ENCODE results near the gene GPR108. TPM values are rescaled to one million over a fixed set of nuclear protein-coding genes. Genes with fewer than 3 reads are reported as not detected.

Gene GPR108
- total RNA-seq, 2 experiments from 2014 or later = 105 to 107 TPM

DNA sequence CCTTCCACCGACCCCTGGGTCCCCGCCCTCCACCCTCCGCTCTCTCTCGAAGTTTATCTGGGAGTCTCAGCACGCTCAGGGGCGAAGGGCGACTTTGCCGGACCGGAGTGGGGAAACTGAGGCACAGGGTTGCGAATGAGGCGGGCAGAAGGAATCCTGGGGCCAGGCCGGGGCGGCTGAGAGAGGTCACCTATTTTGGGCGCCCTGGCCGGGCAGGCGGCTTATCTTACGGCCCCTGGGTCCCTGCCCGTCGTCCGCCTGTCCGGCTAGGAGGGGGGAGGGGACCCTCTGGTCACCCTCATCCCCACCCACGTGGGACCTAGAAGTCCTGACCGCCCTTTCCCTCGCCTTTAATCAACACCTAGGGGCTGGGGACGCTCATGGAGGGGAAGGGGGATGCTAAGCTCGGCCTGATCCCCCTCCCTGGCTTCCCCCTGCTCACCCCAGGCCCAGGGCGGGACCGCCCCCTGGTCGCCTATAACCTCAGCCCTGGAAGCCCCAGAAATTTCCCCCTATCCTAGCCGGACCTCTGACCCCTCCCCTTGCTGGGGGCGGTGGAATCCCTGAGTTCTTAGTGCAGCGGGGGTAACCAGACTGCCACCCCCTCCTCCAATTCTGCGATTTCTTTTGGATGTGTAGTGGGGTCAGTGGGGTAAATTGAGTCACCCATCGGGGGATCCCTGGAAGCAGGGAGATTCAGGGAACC lies 2.7 kb upstream of the GPR108 start:
- Mint-ChIP-seq H3K27me3 (no peaks in the 10 kb centered on the region), H3K27ac (peak overlapping the region; percentile 49), H3K4me1 (peaks cover 37% of the 10 kb centered on the region), H3K4me3 (peak overlapping the region; percentile 82), H3K9me3 (no peaks in the 10 kb centered on the region), H3K36me3 (ENCODE audit: low read depth) (peaks cover 16% of the 10 kb centered on the region)
- ChIA-PET POLR2A (no interaction called here), CTCF (interaction anchor here (4.4 kb wide), 1 partner anchor 32 kb away, joined by 25 read pairs; the partner anchor contains the start of gene VAV1)
- no peak for DNase-seq

- DNase-seq = peak; percentile 88
- Mint-ChIP-seq H3K36me3 (ENCODE audit: low read depth) (peaks cover 15% of the 10 kb centered on the region), H3K9me3 (no peaks in the 10 kb centered on the region), H3K4me3 (peak within 1 kb of the TSS; percentile 93), H3K4me1 (peaks cover 37% of the 10 kb centered on the region), H3K27me3 (no peaks in the 10 kb centered on the region), H3K27ac (peak within 1 kb of the TSS; percentile 99)
- ChIA-PET POLR2A (interaction anchor here (1.0 to 4.2 kb wide), 2 partner anchors 27 to 123 kb away, joined by 5 to 44 read pairs; partner anchors contain the start of gene SH2D3A), CTCF (interaction anchor here (1.4 to 4.4 kb wide), 7 partner anchors 14 to 222 kb away, joined by 6 to 126 read pairs (median 21); partner anchors contain the start of gene VAV1)
Observed at GRCh38 chr19:6739390-6739882, 2.1 kb upstream of the GPR108 start, which contains the start of gene TRIP10. TSS of gene TRIP10 (plus strand) at chr19:6739680. CDS start at chr19:6739762, 82 bp downstream.

- DNase-seq = peak; percentile 47
- ChIA-PET CTCF (interaction anchor here (0.7 to 4.4 kb wide), 19 partner anchors 8 to 221 kb away, joined by 3 to 126 read pairs (median 7); partner anchors contain the start of genes SH2D3A, TNFSF14 and VAV1), POLR2A (interaction anchor here (1.0 to 4.2 kb wide), 8 partner anchors 10 to 124 kb away, joined by 3 to 44 read pairs (median 8); partner anchors contain the start of genes SH2D3A and VAV1)
- Mint-ChIP-seq H3K9me3 (no peaks in the 10 kb centered on the region), H3K27me3 (no peaks in the 10 kb centered on the region), H3K36me3 (ENCODE audit: low read depth) (peaks cover 10% of the 10 kb centered on the region), H3K4me3 (peak overlapping the region; percentile 93), H3K4me1 (peaks cover 38% of the 10 kb centered on the region), H3K27ac (peak overlapping the region; percentile 99)
Observed at GRCh38 chr19:6738787-6739389, 1.5 kb upstream of the GPR108 start.

GRCh38 chr19:6737873-6738786 lies 750 bp upstream of the GPR108 start:
- CTCF ChIA-PET = interaction anchor here (0.6 to 4.4 kb wide), 34 partner anchors 9 to 366 kb away, joined by 3 to 126 read pairs (median 4); partner anchors contain the start of genes ALKBH7, SH2D3A, TNFSF14 and VAV1
- POLR2A ChIA-PET = interaction anchor here (1.0 to 4.2 kb wide), 17 partner anchors 9 to 760 kb away, joined by 3 to 44 read pairs (median 5); partner anchors contain the start of genes RANBP3, SH2D3A, VAV1 and ZNF557
- no peaks in the 10 kb centered on the region for H3K27me3 Mint-ChIP-seq
- peak overlapping the region; percentile 93 for H3K4me3 Mint-ChIP-seq
- DNase-seq = peak; percentile 88
- H3K36me3 Mint-ChIP-seq (ENCODE audit: low read depth) = peaks cover 12% of the 10 kb centered on the region
- peak overlapping the region; percentile 99 for H3K27ac Mint-ChIP-seq
- H3K9me3 Mint-ChIP-seq = no peaks in the 10 kb centered on the region
- H3K4me1 Mint-ChIP-seq = peaks cover 38% of the 10 kb centered on the region

- no peaks in the 10 kb centered on the region for H3K9me3 Mint-ChIP-seq
- H3K36me3 Mint-ChIP-seq (ENCODE audit: low read depth) = peaks cover 20% of the 10 kb centered on the region
- no peak for DNase-seq
- POLR2A ChIA-PET = interaction anchor here (1.0 to 4.2 kb wide), 24 partner anchors 8 to 759 kb away, joined by 3 to 44 read pairs (median 5); partner anchors contain the start of genes DENND1C, GTF2F1, RANBP3 and SH2D3A
- H3K4me3 Mint-ChIP-seq = peak overlapping the region; percentile 93
- CTCF ChIA-PET = interaction anchor here (0.5 to 4.4 kb wide), 34 partner anchors 24 to 364 kb away, joined by 3 to 126 read pairs (median 4); partner anchors contain the start of genes ALKBH7, DENND1C, KHSRP and SH2D3A
- H3K4me1 Mint-ChIP-seq = peaks cover 38% of the 10 kb centered on the region
- peak overlapping the region; percentile 99 for H3K27ac Mint-ChIP-seq
- H3K27me3 Mint-ChIP-seq = no peaks in the 10 kb centered on the region
Observed at GRCh38 chr19:6736917-6737283, 480 bp downstream of the GPR108 start.

DNA sequence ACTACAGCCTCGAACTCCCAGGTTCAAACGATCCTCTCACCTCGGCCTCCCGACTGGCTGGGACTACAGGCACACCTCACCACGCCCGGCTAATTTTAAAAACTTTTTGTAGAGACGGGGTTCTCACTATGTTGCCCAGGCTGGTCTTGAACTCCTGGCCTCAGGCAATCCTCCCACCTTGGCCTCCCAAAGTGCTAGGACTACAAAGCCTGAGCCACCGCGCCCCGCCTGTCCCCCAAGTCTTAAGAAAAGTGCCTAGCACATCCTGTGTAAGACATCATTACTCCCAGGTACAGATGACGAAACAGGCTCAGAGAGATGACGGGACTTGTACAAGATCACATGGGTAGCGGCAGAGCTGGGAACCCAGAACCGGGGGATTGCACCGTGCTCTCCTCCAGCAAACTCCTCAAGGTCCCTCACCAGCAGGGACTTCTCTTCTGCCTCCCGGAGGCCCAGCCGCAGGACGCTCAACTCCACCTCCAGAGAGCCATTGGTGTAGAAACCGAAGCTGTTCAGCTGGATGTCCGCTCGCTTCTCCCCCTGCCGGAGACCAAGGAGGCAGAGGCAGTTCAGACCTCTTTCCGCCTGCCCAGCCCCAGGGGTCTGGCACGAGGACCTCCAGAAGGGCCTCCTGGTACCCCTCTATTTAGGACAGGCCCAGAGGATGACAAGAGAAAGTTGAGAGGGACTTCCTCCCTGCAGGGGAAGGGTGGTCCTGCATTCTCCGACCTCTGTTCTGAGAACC lies 1.0 kb downstream of the GPR108 start:
- peaks cover 36% of the 10 kb centered on the region for H3K4me1 Mint-ChIP-seq
- H3K9me3 Mint-ChIP-seq = no peaks in the 10 kb centered on the region
- peak; percentile 76 for DNase-seq
- peak overlapping the region; percentile 93 for H3K4me3 Mint-ChIP-seq
- CTCF ChIA-PET = interaction anchor here (0.5 to 4.4 kb wide), 27 partner anchors 25 to 367 kb away, joined by 3 to 126 read pairs (median 4); partner anchors contain the start of genes ALKBH7, DENND1C, KHSRP and SH2D3A
- POLR2A ChIA-PET = interaction anchor here (0.7 to 4.2 kb wide), 22 partner anchors 30 to 343 kb away, joined by 3 to 44 read pairs (median 4); partner anchors contain the start of genes DENND1C, GTF2F1, SH2D3A and SLC25A23
- peaks cover 20% of the 10 kb centered on the region for H3K36me3 Mint-ChIP-seq (ENCODE audit: low read depth)
- H3K27ac Mint-ChIP-seq = peak overlapping the region; percentile 99
- H3K27me3 Mint-ChIP-seq = no peaks in the 10 kb centered on the region

DNA sequence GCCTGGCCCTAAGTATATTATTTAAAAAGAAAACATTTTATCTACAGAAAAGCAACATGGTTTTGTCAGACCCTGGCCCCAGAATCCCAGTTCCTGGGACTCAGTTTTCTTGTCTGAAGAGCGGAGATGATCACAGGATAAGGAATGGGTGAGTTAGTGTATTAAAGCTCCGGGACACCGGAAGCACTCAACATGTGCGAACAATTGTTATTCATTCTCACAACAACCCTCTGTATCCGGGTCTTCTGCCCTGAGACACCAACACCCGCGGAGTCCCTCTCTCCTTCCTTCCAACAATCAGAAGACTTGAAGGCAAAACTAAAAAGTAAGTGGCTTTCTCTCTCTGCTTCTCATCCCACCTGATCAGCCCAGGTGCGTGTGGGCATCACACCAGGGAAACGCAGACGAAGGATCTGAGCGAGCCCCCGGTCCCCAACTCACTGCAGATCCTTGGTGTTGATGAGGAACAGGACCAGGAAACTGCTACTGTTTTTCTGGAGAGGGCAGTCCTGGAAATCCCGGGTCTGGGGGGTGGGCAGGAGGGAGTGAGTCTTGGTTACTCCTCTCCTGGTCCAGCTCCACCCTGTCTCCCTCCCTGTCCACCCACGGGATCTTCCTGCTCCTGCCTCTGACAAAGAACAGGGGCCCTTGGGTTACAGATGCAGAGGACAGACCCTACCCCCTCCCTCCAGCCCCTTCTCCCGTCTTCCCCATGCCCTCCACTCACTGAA lies 2.0 kb downstream of the GPR108 start:
- H3K4me1 Mint-ChIP-seq = peaks cover 31% of the 10 kb centered on the region
- ChIA-PET CTCF (interaction anchor here (1.0 to 4.0 kb wide), 9 partner anchors 53 to 366 kb away, joined by 3 to 126 read pairs (median 5); partner anchors contain the start of genes DENND1C and KHSRP), POLR2A (interaction anchor here (1.3 to 4.2 kb wide), 7 partner anchors 37 to 276 kb away, joined by 3 to 44 read pairs (median 7); partner anchors contain the start of genes SLC25A23, TNFSF14 and VAV1)
- H3K9me3 Mint-ChIP-seq = no peaks in the 10 kb centered on the region
- no peaks in the 10 kb centered on the region for H3K27me3 Mint-ChIP-seq
- peaks cover 20% of the 10 kb centered on the region for H3K36me3 Mint-ChIP-seq (ENCODE audit: low read depth)
- no peak for DNase-seq
- H3K27ac Mint-ChIP-seq = peak overlapping the region; percentile 99
- peak overlapping the region; percentile 93 for H3K4me3 Mint-ChIP-seq

DNA sequence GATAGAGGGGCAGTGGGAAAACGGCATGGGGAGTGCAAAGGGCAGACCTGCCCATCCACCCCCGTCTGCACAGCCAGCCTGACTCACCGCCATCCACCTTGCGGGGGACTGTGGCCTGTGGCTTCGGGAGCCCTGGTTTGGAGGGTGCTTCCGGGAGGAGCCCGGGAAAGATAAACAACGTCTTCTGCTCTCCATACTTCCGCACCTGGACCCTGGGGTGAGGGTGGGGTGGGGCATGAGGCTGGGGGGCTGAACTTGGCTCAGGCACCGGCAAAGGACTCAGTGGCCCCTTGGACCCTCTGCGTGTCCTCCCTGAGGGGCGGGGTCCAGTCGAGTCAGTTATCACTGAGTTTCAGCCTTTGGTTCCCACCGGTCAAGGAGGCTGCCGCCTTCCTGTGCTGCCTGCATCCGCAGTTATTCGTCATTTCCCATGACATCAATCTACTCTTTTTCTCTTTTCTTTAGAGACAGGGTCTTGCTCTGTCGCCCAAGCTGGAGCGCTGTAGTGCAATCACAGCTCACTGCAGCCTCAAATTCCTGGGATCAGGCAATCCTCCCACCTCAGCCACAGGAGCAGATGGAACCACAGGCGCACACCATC lies 3.2 kb downstream of the GPR108 start:
- no peak for DNase-seq
- Mint-ChIP-seq H3K27me3 (no peaks in the 10 kb centered on the region), H3K4me3 (no peak overlapping the region), H3K4me1 (peaks cover 29% of the 10 kb centered on the region), H3K27ac (no peak overlapping the region), H3K36me3 (ENCODE audit: low read depth) (peaks cover 26% of the 10 kb centered on the region), H3K9me3 (no peaks in the 10 kb centered on the region)
- POLR2A ChIA-PET = no interaction called here
- CTCF ChIA-PET = interaction anchor here (1.4 kb wide), 1 partner anchor 12 kb away, joined by 3 read pairs; no protein-coding TSS in a partner anchor

DNA sequence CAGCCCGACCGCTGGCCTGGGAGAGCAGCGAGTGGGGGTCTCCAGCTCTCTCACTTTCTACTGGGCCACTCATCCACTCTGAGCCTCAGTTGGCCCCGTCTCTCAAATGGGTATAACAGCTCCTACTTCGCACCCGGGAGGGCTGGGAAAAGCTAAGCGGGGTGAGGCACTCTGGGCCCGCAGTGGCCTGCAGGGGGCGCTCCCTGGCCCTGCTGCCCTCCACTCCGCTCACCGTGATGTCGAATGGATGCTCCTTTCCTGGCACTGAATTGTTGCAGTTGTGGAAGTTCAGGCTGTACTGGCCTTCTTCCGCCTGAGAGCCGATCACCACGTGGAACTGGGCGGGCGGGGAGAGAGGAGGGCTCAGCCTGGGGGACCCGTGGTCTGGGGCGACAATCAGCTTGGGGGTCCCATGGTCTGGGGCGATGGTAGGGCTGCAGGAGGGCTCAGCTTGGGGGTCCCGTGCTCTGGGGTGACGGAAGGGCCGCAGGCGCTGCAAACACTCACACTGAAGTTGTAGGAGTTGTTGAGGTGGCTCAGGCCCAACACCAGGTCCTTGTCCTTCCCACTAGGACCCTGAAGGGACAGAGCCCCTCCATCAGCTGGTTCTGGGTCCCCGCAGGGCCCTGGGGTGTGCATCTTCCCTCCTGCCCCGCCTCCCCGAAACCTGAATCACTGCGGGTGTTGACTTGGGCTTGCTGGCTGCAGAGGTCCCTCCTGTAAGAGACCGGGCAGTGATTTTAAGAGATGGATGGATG lies 3.9 kb downstream of the GPR108 start:
- Mint-ChIP-seq H3K4me3 (no peak overlapping the region), H3K4me1 (peaks cover 22% of the 10 kb centered on the region), H3K9me3 (no peaks in the 10 kb centered on the region), H3K27ac (no peak overlapping the region), H3K27me3 (no peaks in the 10 kb centered on the region), H3K36me3 (ENCODE audit: low read depth) (peaks cover 26% of the 10 kb centered on the region)
- CTCF ChIA-PET = interaction anchor here (1.4 kb wide), 1 partner anchor 11 kb away, joined by 3 read pairs; no protein-coding TSS in a partner anchor
- POLR2A ChIA-PET = no interaction called here
- no peak for DNase-seq

DNA sequence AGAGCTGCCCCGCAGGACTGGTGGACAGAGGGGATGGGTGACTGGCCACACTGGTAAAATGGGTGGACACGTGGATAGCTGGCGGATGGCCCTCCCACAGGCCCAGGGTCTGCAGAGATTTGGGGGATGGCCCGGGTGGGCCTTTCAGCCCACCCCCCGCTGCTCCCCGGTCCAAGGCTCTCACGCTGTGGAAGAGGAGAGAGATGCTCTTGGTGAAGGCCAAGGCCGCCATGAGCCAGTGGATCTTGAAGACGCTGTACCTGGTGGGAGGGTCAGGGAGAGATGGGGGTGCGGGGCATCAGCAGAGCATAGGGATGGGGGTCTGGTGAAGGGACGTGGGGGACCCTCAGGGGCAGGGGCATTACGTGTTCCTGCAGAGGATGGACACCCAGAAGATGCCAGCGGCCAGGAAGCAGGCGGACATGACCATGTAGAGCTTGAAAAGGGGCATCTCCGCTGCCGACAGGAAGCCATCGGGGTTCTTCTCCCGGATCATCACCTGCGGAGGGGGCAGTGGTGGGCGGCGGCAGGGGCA lies 4.5 kb downstream of the GPR108 start:
- Mint-ChIP-seq H3K36me3 (ENCODE audit: low read depth) (peaks cover 26% of the 10 kb centered on the region), H3K27ac (no peak overlapping the region), H3K27me3 (no peaks in the 10 kb centered on the region), H3K4me3 (no peak overlapping the region), H3K9me3 (no peaks in the 10 kb centered on the region), H3K4me1 (peaks cover 16% of the 10 kb centered on the region)
- no peak for DNase-seq
- POLR2A ChIA-PET = no interaction called here
- CTCF ChIA-PET = interaction anchor here (1.4 kb wide), 1 partner anchor 10 kb away, joined by 3 read pairs; no protein-coding TSS in a partner anchor

All from activated CD4-positive, alpha-beta memory T cell treated with anti-CD3 and anti-CD28 coated beads, Interleukin-2, amount 10 ng/mL, durations not matched to agents 7 days and 5 days (primary cell).